NCI-H446 (cell line): ENCODE measurements around the gene ZG16.
"Not testable (repeated sequence)": the region's sequence is repeated elsewhere in the genome, so short reads cannot be mapped to it uniquely, and the experiment has no call there.

Experiments
- DNase-seq, 2 experiments: peaks; one replicate each; lab custom pipeline; 2025; lab: John Stamatoyannopoulos, UW

The ZG16 gene

GRCh38 chr16:29784901-29785500 is 6.9 kb downstream of the ZG16 start:
- DNase-seq = no peak

DNA sequence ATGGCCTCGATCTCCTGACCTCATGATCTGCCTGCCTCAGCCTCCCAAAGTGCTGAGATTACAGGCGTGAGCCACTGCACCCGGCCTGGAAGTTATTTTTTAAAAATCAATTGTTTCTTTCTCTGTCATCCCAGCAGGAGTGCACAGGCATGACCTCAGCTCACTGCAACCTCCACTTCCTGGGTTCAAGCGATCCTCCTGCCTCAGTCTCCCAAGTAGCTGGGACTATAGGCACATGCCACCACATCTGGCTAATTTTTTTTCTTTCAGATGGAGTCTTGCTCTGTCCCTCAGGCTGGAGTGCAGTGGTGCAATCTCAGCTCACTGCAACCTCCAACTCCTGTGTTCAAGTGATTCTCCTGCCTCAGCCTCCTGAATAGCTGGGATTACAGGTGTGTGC is 9.1 kb downstream of the ZG16 start:
- not testable (repeated sequence) for DNase-seq

DNA sequence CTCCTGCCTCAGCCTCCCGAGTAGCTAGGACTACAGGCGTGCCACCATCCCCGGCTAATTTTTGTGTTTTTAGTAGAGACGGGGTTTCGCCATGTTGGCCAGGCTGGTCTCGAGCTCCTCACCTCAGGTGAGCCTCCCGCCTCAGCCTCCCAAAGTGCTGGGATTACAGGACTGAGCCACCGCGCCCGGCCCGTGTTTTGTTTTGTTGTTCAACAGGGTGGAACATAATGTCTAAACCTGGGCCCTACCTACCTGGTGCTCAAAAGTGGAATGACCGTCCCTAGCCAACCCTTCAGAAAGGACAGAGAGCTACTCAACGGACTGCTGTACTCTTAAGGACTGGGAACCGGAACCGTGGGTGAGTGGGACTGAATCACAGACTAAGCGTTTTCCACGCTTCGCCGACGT is 11.7 kb downstream of the ZG16 start:
- DNase-seq = no peak

DNA sequence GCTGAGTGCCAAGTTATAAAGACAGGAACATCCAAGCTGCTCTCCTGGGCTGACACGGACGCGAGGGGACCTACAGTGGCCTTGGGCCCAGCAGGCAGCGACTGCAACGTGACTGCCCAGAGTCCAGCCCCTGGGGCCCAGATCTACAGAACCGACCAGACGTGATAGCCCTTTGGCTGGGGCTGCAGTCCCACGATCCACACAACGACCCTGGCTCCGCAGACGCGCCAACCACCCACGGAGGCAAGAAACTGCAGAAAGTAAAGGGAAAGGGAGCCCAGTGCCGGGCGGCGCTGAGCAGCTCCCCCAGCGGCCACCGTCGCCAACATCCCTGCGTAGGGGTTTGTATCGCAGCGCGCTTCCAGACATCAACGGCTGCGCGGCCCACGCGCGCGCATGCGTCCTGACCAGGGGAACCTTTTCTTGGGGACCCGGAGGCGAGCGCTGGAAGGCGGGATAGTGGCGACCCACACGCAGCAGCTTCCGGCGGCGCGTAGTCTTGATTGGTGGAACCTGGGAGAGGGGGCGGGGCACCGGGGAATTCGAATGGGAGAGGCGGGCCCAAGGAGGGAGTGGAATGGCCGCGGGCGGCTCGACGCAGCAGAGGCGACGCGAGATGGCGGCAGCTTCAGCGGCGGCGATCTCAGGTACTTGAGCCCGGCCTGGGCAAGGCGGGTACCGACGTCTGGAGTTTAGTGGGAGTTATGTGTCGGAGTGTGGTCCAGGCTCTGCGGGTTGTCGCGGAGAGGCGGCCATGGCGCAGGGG is 12.3 kb downstream of the ZG16 start, which contains the start of gene KIF22:
KIF22 (plus strand) TSS at position 569 of the 766 bp plus-strand sequence; CDS start at position 578, 9 bp downstream.
- DNase-seq = peak; percentile 96 to 99

DNA sequence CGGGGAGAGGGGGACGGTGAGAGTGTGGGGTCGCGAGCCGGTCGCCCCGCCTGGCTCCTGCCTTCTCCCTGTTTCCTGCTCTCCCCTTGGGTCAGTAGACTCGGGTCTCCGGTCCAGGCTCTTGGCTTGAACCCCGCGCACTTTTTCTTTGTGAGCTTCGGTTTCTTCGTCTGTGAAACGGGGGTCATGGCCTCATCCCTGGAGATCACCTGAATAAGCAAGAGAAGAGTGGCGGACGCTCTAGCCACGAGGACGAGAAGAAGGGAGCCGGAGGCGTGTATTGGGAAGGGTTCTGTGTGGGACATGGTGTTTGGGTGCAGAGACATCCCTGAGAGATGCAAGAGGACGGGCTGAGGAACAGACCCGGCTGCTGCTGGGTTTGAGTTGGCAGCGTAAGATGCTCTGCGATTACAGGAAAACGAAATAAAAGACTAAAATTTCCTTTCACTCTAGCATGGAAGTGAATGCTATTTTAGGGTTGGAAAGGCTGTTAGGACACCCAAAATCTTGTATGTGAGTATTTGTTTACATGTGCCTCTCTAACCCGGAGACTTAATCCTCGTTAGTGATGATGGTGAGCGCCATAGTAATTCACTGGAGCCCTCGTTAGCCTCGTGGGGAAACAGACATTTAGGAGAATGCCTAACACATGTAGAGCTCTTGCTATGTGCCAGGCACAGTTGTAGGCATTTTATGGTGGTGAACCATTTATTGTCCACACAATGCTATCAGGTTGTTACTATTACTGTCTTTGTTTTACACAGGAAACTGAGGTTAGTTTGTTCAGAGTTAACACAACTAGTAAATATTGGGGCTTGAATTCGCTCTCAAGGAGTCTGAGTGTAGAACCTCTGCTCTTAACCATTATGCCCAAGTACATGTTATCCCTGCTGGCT is 13.1 kb downstream of the ZG16 start:
- DNase-seq = no peak

DNA sequence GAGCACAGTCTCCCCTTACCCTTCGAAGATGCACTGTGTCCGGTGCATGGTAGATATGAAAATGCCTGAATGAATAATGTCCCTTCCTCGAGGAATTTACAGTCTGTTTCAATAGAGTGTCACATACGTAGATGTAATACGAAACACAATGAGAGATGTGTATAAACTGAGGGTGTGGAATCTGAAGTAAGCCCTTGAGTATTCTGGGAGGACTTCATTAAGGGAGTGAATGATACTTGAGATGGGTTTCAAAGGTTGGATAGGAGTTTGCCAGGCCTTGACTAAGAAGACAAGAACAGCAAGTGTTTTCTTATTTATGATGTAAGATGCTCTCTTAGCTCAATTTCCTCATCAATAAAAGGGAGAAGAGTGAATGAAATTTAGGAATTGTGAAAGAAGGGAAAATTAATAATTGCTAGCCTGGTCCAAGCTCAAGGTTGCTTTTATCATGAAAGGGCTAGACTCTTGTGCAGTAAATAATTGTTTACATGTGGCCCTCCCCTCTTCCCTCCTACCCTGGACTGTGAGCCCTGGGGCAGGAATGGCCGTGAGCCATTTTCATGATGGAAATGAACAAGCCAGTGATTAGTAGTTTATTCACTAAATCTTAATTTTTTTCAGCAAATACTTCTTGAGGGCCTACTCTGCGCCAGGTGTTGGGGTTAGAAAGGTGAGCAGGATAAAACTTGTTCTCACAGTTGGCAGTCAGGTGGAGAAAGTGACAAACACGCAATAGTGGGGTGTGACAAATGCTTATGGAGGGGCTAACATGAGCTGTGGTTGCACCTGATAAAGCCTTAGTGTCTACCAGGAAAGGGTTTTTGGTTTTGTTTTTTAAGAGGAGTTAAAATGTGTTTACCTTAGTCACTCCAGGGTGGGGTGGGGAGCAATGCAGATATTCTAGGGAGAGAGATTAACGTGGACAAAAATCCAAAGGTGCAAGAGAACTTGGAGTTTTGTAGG is 14.1 kb downstream of the ZG16 start:
- no peak for DNase-seq

DNA sequence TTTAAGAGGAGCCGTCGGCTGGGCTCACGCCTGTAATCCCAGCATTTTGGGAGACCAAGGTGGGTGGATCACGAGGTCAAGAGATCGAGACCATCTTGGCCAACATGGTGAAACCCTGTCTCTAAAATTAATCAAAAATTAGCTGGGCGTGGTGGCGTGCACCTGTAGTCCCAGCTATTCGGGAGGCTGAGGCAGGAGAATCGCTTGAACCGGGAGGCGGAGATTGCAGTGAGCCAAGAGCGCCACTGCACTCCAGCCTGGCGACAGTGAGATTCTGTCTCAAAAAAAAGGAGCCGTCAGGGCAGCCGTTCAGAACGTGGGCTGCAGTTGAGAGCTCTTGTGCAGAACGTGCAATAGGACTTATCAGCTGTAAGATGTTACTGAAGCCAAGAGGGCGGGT is 15.1 kb downstream of the ZG16 start:
- not testable (repeated sequence) for DNase-seq

DNA sequence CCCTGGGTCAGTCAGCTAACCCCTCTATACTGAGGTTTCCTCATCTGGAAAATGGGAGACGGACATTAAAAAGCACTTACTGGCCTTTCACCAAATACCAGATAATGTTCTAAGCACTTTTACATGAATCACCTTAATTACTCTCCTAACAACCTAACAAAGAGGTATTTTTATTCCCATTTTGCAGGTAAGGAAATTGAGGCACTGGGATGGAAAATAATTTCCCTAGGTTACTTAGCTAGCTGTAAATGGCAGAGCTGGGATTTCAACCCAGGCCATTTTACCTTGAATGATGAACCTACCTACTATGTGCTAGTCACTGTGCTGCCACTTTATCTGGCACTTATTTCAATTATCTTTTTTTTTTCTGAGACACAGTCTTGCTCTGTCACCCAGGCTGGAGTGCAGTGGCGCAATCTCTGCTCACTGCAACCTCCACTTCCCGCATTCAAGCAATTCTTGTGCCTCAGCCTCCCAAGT is 16.2 kb downstream of the ZG16 start:
- no peak for DNase-seq

GRCh38 chr16:29802416-29802935 is 24.4 kb downstream of the ZG16 start:
- DNase-seq = no peak

- DNase-seq = no peak
These were observed 26.0 kb downstream of the ZG16 start for GRCh38 chr16:29804020-29804419.

- DNase-seq = peak in 1 of 2 experiments; percentile 59
These were observed 26.6 kb downstream of the ZG16 start for GRCh38 chr16:29804455-29805231.

- DNase-seq = peak; percentile 97 to 98
These were observed 27.4 kb downstream of the ZG16 start for GRCh38 chr16:29805232-29806098.

GRCh38 chr16:29806099-29806579 is 28.1 kb downstream of the ZG16 start, which contains the start of gene MAZ:
MAZ (plus strand) TSS chr16:29806529; CDS start chr16:29806702, 173 bp downstream.
- peak in 1 of 2 experiments; percentile 78 for DNase-seq

DNA sequence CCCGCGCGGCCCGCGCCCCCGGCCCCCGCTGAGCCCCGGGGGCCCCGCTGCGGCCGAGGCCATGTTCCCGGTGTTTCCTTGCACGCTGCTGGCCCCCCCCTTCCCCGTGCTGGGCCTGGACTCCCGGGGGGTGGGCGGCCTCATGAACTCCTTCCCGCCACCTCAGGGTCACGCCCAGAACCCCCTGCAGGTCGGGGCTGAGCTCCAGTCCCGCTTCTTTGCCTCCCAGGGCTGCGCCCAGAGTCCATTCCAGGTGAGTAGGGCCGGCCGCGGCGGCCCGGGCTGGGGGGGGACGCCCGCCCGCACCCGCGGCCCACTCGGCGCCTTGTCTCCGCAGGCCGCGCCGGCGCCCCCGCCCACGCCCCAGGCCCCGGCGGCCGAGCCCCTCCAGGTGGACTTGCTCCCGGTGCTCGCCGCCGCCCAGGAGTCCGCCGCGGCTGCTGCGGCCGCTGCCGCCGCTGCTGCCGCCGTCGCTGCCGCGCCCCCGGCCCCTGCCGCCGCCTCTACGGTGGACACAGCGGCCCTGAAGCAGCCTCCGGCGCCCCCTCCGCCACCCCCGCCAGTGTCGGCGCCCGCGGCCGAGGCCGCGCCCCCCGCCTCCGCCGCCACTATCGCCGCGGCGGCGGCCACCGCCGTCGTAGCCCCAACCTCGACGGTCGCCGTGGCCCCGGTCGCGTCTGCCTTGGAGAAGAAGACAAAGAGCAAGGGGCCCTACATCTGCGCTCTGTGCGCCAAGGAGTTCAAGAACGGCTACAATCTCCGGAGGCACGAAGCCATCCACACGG is 28.8 kb downstream of the ZG16 start:
- peak in 1 of 2 experiments; percentile 77 for DNase-seq

DNA sequence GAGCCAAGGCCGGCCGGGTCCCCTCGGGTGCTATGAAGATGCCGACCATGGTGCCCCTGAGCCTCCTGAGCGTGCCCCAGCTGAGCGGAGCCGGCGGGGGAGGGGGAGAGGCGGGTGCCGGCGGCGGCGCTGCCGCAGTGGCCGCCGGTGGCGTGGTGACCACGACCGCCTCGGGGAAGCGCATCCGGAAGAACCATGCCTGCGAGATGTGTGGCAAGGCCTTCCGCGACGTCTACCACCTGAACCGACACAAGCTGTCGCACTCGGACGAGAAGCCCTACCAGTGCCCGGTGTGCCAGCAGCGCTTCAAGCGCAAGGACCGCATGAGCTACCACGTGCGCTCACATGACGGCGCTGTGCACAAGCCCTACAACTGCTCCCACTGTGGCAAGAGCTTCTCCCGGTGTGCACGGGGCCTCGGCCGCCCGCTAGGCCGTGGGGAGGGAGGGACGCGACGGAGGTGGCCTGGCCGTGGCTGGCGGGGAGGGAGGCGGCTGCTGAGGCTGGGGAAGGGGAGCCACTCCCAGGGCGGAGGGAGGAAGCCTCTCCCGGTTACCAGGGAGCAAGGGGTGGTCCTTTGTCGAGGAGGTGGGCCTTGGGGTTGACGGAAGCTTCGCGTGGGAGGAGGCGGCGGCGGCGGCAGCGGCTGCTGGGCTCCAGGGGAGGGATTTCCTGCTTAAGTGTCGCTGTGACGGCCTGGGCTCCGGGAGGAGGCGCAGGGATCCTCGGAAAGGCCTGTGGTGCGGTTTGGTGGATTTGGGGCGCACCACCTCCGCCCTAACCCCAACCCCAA is 29.6 kb downstream of the ZG16 start:
- DNase-seq = peak; percentile 84 to 86

GRCh38 chr16:29808219-29808900 is 30.3 kb downstream of the ZG16 start:
- DNase-seq = no peak
